KMS-11 (cell line): Measurements from ENCODE around the gene ACSL6.

Experiments used
- H2AFZ ChIP-seq: fragments of 200-600 bp; sonication (generic); 2 replicates; pipeline ENCODE4 v1.6.1; 2016; ENCODE audit warnings: antibody characterized with exemption, mixed run types, low read depth
- H3K27ac ChIP-seq: fragments of 200-600 bp; sonication (generic); 2 replicates; pipeline ENCODE4 v1.6.1; 2016; ENCODE audit warnings: mild to moderate bottlenecking, mixed run types
- H3K27me3 ChIP-seq: fragments of 200-600 bp; sonication (generic); 2 replicates; pipeline ENCODE4 v1.6.1; 2017; ENCODE audit warnings: mild to moderate bottlenecking, low read depth, mixed run types, moderate library complexity; ENCODE audit not compliant: insufficient read depth
- H3K36me3 ChIP-seq: fragments of 200-600 bp; sonication (generic); 2 replicates; pipeline ENCODE4 v1.6.1; 2017; ENCODE audit warnings: mild to moderate bottlenecking, mixed run types; ENCODE audit not compliant: insufficient read depth
- H3K4me1 ChIP-seq: fragments of 200-600 bp; sonication (generic); 2 replicates; pipeline ENCODE4 v1.6.1; 2016; ENCODE audit warnings: mild to moderate bottlenecking, low read depth, mixed run types; ENCODE audit not compliant: poor library complexity, severe bottlenecking
- H3K4me2 ChIP-seq: fragments of 200-600 bp; sonication (generic); 2 replicates; pipeline ENCODE4 v1.7.0; 2016; ENCODE audit warnings: mild to moderate bottlenecking, mixed run types
- H3K4me3 ChIP-seq: fragments of 200-600 bp; sonication (generic); IDR thresholded peaks from 2 replicates; pipeline ENCODE4 v1.6.1; 2017; ENCODE audit warnings: low read depth, low read length, mixed read lengths; ENCODE audit not compliant: insufficient read depth
- H3K79me2 ChIP-seq: fragments of 200-600 bp; sonication (generic); 2 replicates; pipeline ENCODE4 v1.6.1; 2016; ENCODE audit warnings: low read depth, mixed run types; ENCODE audit not compliant: insufficient read depth
- H3K9ac ChIP-seq: fragments of 200-600 bp; sonication (generic); 2 replicates; pipeline ENCODE4 v1.6.1; 2016; ENCODE audit warnings: mild to moderate bottlenecking, mixed run types
- H4K20me1 ChIP-seq: fragments of 200-600 bp; sonication (generic); 2 replicates; pipeline ENCODE4 v1.6.1; 2016; ENCODE audit warnings: mild to moderate bottlenecking, mixed run types; ENCODE audit not compliant: insufficient read depth
- CTCF ChIP-seq: fragments of 200-600 bp; sonication (generic); conservative IDR thresholded peaks from 2 replicates; pipeline ENCODE4 v1.6.1; 2017; ENCODE audit warnings: low read depth, mild to moderate bottlenecking, antibody characterized with exemption, low read length, moderate library complexity, mixed read lengths

The ACSL6 gene

GRCh38 chr5:132033122-132033521 lies 21.7 kb upstream of the ACSL6 start:
- Histone ChIP-seq H3K9ac (no peak overlapping the region), H3K4me3 (no peak overlapping the region), H3K27me3 (no peaks in the 10 kb centered on the region), H3K36me3 (no peaks in the 10 kb centered on the region), H3K4me2 (no peak overlapping the region), H3K4me1 (no peaks in the 10 kb centered on the region), H3K79me2 (no peaks in the 10 kb centered on the region), H4K20me1 (no peaks in the 10 kb centered on the region), H2AFZ (no peak overlapping the region), H3K27ac (no peak overlapping the region)
- TF ChIP-seq CTCF = no peak

- Histone ChIP-seq H3K4me3 (no peak overlapping the region), H2AFZ (no peak overlapping the region), H3K27me3 (no peaks in the 10 kb centered on the region), H3K79me2 (no peaks in the 10 kb centered on the region), H3K9ac (no peak overlapping the region), H4K20me1 (no peaks in the 10 kb centered on the region), H3K27ac (no peak overlapping the region), H3K4me2 (no peak overlapping the region), H3K4me1 (no peaks in the 10 kb centered on the region), H3K36me3 (no peaks in the 10 kb centered on the region)
- no peak for TF ChIP-seq CTCF
Measured at GRCh38 chr5:132032196-132032595, 20.7 kb upstream of the ACSL6 start.

GRCh38 chr5:132030610-132031009 lies 19.2 kb upstream of the ACSL6 start:
- Histone ChIP-seq H4K20me1 (no peaks in the 10 kb centered on the region), H3K36me3 (no peaks in the 10 kb centered on the region), H3K27ac (no peak overlapping the region), H3K4me1 (no peaks in the 10 kb centered on the region), H2AFZ (no peak overlapping the region), H3K9ac (no peak overlapping the region), H3K27me3 (no peaks in the 10 kb centered on the region), H3K4me3 (no peak overlapping the region), H3K4me2 (no peak overlapping the region), H3K79me2 (no peaks in the 10 kb centered on the region)
- no peak for TF ChIP-seq CTCF

- Histone ChIP-seq H3K4me2 (no peak overlapping the region), H3K4me1 (no peaks in the 10 kb centered on the region), H3K36me3 (no peaks in the 10 kb centered on the region), H3K79me2 (no peaks in the 10 kb centered on the region), H2AFZ (no peak overlapping the region), H4K20me1 (no peaks in the 10 kb centered on the region), H3K27me3 (peaks cover 5% of the 10 kb centered on the region; the same call in 1 of the 2 replicates), H3K9ac (no peak overlapping the region), H3K27ac (no peak overlapping the region), H3K4me3 (no peak overlapping the region)
- TF ChIP-seq CTCF = no peak
Measured at GRCh38 chr5:132029609-132030330, 18.3 kb upstream of the ACSL6 start.
